NCI-H2107 treated with DMSO at 0.1 percent for 48 hours (cell line): ENCODE measurements around the gene ADAMTS18.

Experiments used
- DNase-seq: peaks from one replicate; lab custom pipeline; 2025; ENCODE audit not compliant: unreplicated experiment; lab: John Stamatoyannopoulos, UW

ADAMTS18 gene

DNA sequence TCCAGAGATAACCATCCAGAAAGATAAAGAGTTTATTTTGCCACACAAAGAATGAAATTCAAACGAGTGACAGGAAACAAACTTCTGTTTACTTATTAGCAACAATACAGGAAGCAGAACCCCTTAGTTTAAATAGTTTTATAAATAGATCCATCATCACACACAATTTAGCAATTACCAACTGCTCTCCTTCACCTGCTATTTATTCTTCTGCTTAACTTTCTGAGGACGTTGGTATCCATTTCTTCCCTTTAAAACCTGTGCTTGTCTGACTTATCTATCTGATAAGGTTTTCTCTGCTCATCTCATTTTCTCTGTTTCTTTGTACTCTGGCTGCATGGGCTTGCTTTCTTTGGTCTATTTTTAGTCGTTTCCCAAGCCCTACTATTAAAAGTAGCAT is 4.3 kb upstream of the ADAMTS18 start:
- no peak for DNase-seq

DNA sequence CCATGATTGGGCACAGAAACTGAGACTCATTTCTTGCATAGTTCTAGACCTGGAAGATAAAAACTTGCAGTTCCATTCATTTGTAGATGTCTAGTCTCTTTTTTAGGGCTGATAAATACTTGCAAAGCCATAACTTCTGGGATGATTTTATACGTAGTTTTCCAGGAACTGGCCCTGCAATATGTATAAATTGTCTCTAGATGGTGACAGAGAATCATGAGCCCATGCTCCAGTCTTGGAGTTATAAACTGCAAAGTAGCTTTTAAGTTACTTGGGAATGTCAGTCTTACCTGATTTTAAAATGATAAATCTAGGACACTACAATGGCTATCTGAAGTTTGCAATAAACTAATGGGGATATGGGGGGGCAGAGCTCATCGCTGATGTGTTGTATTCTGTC is 3.0 kb upstream of the ADAMTS18 start:
- DNase-seq, result no peak

DNA sequence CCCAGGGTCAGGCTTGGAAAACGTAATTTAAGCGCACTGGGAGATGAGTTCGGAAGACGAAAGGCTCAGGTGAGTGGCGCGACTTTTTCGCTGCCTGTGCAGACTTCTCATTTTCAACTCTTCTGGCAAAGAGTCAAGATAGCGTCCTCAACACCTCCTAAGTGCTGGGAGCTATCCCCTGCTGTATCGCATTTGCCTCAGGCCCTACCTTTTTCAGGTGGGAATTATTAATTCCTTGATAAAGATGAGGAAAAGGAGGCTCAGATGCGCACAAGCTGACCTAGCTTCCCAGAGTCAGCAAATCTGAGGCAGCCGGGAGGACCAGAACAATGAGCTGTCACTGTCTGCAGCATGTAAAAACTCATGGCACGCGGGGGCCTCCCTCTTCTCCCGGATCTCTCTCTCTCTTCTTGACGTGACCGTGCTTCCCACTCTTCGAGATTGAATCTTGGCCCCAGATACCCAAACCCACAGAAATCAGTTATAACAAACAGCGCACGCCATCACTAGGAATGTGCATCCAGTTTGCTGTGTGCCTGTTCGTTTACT is 512 bp upstream of the ADAMTS18 start:
- DNase-seq, result no peak

DNA sequence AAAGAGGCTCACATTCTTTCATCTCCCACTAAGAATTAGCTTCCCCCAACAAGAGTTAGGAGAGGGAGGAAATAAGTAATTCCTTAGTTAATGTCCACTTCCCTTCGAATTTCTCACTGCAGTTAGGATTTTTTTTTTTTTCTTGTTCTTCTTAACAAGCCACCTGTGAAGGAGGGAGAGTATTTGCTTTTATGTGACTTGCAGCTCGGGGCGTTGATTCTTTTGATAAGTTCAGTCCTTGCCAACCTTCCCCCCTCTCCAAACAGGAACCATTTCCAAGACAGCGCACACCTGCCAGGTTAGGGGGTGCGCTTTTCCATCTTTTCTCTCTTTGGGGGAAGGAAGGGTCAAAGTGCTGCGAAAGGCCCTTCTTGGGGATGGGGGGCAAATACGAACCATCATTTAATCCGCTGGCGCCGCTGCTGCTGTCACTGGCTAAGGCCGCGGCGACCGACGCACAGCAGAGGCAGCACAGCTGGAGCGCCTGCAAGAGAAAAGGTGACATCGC is 758 bp downstream of the ADAMTS18 start:
- no peak for DNase-seq

DNA sequence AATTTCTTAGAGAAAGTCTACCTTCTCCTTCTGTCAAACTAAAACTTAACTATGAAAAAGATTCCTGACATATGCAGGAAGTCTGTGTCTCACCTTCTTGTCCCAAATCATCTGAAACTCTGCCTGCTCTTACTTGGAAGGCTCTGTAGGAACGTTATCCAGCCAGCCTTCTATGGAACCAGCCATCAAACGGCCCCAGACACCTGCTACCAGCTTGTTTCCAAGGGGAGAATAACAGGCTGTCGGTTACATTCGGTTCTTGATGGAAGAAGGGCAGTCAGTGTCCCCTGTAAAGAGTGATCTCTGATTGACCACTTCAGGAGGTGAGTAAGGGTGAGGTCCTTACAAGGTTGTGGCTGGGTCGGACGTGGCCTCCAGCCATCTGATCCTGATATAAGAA is 1.7 kb downstream of the ADAMTS18 start:
- no peak for DNase-seq

DNA sequence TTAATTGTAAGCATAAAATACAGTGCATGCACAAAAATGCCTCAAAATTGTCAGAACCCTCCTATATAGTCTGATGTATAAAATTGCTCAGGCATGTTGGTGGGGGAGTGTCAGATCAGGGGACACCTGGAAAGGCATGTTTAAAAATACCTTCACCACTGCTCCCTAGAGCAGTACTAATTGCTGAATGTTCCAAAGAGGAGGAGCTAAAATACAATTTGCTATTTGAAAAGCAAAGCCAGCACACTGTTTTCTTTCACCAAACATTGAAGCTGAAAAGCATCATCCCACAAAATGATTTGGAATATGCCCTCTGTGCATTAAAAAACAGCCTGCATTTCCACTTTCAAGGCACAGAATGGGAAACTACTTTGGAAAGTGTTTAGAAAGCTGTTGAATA is 2.6 kb downstream of the ADAMTS18 start:
- no peak for DNase-seq

DNA sequence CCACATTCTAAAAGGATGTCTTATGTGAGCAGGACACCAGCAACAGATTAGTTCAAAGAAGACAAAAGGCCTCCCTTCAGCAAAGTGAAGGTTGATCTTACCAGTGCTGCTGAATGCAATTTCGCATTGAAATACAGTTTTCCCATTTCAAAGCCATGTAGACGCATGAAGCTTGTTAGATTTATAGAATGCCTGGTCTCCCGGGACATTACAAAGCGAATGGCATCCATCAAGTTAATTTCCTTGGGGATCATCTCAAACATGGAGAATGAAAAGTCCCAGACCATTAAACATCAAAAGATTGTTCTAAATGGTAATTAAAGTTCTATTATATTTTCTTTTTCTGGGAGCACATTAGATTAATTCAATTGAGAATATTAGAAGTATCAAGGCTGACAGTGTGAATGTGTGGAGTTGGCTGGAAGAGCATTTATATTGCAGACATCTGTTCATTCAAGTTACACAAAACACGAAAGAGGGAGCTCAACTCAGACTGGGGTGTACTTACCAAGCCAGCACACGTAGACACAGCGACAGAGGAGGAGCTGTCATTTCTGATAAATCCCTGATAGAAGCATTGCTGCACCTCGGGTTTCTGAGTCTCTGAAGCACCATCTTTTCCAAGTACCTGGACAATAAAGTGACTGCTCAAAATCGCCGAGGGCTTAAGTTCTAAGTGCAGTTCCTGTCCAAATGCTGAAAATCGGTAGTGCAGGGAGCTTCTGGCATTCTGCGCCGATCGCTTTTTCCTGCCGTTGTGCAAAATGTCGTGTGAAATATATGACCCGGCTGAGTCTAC is 3.8 kb downstream of the ADAMTS18 start:
- no peak for DNase-seq

DNA sequence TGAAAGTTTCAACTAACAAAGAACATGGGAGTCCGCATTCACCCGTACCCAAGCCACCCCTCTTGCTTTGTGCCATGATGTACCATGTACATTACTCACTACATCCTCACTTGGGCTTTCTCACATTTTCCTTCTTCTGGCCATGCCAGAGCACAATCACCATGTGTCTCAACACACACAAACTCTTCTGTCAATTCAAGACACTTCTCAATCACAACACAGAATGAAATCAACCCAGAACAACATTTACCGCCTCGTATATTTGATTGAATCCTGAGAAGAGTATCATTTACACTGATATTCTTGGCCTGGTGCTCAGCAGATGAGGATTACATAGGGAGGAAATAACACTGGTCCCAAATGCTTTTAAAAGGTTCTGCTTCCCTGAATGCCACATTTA is 4.5 kb downstream of the ADAMTS18 start:
- DNase-seq, result no peak

DNA sequence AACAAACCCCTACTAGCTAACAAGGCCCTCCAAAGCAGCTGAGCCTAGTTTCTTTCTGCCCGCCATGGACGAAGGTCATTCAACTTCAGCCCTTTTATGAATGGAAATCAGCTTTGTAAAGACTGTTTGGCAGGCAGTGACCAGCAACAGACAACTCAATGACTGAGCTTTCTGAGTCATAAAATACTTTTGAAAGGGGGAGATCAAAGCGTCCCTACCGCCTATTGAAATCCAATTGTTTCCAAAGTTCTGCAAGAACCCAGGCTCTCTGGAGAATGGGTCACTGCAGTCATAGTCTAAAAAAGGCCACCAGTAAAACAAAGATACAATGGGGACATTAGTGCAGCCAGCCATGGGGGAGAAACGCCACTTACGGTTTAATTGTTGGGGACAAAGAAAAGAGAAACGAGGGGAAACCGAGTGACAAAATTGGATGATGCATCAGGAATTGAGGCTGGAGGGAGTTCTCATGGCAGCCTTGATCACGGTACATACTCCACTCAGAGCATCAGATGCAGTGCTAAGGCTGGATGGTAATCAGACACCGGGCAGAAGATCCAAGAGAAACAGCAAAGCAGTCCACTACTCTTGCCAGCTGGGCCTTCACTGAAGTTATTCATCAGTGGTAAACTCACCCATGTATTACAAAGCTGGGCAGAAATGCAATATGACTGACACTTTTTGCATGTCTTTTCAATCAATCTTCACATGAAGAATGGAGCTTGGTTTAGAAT is 9.8 kb downstream of the ADAMTS18 start:
- DNase-seq, result no peak

DNA sequence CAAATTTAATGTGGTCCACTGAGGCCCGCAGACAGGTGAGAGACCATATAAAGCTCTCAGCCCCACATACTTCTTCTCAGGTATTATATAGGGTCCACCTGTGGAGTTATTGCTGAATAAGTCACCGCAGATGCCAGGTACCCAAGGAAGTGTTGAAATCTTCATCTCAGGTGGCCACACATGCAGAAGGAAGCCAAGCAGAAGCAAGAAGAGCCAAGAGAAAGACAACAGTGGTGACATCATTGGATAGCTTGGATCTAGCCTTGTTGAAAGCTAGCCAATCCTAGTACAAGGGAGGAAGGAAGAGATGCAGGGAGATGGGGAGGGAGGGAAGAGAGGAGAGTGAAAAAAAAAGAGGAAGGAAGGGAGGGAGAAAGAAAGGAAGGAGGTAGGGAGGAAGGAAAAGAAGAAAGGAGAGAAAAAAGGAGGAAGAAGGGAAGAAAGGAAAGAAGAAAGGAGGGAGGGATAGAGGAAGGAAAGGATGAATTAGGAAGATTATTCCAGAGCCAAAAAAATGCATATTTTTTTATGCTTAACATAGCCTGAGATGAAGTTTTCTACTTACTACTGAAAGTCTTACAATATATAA is 12.5 kb downstream of the ADAMTS18 start:
- DNase-seq, result no peak

DNA sequence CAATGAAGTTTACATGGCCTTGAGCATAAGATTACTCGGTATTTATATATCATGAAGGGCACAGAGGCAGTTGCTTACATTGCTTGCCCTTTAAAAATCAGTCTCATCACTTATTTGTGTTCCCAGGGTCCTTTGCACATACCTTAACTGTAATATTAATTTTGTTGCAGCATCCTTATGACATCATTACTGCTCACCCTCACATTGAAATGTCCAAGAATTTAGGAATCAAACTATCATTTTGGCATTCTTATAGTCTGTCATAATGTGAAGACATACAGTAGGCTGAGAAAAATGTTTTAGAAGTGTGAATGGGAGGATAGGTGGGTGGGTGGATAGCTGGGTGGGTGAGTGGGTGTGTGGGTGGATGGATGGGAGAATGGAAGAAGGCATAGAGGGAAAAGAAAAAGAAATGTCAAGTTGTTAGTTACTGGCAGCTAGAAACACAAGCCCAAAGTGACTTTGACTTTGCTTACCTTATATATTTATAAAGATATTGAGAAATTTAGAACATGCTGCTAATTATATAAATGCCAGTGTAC is 17.8 kb downstream of the ADAMTS18 start:
- DNase-seq, result no peak

DNA sequence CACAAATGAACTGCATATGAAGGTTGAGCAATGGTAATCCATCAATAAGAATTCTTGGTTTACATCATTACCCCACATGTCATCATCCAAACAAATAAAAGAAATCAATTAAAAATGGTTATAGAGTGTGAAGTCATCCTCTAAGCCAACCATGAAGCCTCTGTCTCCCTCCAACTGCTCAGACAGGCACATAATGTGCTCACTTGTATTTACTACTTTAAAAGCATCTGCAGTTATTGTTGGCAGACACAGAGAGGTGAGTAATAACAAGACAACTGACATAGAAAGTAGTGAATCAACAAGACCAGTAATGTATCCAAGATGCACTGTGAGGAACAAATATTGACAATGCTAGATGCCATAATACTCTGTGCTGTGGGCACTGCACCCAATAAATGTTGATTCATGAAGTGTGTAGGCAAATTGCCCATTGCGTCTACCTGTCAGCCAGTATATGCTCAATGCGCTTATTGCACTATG is 20.0 kb downstream of the ADAMTS18 start:
- no peak for DNase-seq

DNA sequence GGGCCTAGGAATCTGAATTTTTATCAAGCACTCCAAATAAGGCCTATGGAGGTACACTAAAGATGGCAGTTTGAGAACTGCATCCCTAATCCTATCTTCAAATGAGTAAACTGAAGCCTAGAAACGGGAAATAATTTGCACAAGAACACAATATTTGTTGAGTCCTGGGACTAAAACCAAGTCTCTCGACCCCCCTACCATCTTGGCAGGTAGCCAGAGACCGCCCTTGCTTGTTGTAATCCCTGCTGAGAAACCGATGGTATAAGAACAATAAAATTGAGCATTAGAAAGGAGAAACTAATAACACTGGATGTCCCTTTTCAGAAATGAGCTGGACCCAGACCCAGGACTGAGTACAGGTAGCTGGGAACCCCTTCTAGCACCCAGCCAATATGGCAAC is 24.4 kb downstream of the ADAMTS18 start:
- DNase-seq, result no peak

DNA sequence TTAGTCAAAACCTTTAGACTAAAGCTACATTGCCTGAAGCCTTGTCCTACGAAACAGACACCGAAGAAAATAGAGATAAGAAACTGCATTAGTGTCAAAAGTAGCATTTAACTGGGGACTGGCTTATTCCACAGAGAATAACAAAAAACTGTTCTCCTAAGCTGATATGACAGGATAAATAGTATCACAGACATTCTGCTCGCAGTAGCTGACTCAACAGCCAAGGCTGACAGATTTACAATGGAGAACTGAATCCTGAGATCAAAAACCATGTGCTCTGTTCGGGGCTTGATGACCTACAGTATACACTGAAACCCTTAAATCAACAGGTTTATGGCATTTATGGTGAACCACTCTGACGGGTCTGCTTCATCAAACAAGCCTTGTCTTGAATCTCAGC is 25.5 kb downstream of the ADAMTS18 start:
- no peak for DNase-seq

DNA sequence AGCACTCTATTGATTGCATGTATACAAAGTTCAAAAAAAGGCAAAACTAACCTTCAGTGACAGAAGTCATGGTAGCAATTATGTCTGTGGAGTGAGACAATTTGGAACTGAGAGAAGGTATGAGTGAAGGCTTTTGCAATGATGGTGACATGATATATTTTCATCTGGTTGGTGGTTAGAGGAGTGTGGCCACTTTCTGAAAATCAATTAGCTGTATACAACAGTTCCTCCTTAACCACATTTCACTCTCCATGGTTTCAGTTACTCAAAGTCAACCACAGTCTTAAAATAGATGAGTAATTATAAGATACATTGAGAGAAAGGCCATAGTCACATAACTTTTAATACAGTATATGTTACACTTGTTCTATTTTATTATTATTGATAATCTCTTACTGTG is 26.2 kb downstream of the ADAMTS18 start:
- DNase-seq, result no peak

DNA sequence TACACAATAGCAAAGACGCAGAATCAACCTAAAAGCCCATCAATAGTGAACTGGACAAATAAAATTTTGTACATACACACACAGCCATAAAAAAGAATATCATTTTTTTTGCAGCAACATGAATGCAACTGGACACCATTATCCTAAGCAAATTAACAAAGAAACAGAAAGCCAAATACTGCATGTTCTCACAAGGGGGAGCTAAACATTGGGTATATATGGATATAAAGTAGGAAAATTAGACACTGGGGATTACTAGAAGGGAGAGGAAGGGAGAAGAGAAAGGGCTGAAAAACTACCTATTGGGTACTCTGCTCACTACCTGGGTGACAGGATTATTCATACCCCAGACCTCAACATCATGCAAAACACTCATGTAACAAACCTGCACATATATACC is 28.2 kb downstream of the ADAMTS18 start:
- no peak for DNase-seq

DNA sequence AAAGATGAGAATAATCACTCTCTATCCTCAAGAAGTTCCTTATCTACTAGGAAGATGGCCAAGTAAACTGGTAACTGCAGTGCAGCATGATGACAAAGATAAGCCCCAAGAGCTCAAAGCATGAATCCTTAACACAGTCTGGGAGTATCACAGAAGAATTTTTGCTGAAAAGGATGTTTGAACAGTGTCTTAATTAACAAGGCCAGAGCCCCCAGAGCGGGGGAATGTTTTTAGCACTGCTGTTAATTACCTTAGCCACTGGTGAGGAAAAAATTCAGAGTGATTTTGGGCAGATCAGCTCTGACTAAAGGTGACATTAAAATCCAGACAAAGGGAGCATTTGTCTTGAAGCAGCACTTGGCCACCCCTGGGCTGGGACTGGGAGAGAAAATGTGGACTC is 30.1 kb downstream of the ADAMTS18 start:
- DNase-seq, result no peak

DNA sequence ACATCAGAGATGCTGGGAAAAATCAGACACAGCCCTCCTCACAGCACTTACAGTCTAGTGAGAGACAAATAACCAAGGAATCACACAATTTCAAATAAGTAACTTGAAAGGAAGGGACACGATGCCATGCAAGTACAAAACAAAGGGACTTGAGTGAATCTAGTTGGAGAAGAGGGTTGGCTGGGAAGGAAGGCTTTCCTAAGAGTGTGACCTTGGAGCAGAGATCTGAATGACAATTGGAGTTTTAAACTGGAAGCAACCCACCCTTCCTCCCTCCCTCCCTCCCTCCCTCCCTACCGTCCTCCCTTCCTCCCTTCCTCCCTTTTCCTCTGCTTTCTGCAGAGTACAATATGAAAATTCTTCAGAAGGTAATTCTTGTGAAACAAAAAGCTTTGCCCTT is 31.1 kb downstream of the ADAMTS18 start:
- DNase-seq, result no peak

DNA sequence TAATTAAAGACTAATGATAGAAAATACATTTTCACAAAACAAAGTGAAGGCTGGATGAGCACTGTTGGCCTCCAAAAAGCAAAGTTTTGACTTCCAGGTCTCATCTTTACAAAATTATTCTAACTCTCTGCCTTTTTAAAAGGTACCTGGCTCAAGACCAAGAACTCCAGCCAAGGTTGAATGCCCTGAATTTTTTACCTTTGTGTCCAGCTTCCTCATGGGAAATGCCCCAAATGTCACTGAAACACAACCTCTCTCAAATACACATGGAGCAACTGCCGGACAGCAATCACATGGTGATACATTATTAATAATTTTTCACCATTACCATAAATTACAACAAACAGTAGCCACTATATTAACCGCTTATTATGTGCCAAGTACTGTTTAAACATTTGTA is 32.2 kb downstream of the ADAMTS18 start:
- no peak for DNase-seq

DNA sequence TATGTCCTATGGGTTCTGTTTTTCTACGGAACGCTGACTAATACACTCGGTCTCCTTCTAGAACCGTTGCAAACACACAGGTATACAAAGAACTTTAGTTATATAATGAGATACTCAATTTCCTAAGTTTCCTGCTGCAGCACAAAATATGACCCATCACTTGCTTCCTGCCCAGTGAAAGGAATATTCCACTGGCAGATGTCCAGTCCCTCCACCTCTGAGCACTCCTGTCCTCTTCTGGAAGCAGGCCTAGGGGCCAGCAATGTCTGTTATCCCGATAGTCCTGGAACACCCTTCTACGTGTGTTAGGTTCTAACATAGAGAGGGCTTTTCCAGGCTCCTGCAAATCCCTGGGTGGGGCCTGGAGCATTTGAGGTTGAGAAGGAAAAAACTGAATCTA is 32.7 kb downstream of the ADAMTS18 start:
- DNase-seq, result no peak

DNA sequence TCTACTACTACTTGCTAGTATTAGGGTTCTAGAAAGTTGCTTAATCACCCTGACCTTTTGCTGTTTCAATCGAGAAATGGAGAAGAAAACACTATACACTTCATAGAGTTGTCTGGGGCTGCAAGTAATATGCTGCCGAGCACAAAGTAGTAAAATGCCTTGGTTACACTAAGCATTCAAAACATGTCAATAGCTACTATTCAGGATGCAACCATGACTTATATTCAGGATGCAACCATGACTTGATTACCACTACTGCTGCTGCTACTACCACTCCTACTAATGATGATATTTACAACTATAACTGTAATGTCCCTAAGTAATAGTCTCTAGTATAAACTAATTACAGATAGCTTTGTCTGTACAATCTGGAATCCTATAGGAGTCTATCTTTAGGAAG is 35.3 kb downstream of the ADAMTS18 start:
- DNase-seq, result no peak
